Retina (tissue), 1 donor: Measurements from ENCODE around the gene FBN3.
"Not testable (repeated sequence)": the region's sequence is repeated elsewhere in the genome, so short reads cannot be mapped to it uniquely, and the experiment has no call there.

Experiments
- DNase-seq: peaks from one replicate; pipeline ENCODE4 v3.0.0-alpha.2; 2016

The FBN3 gene

DNA sequence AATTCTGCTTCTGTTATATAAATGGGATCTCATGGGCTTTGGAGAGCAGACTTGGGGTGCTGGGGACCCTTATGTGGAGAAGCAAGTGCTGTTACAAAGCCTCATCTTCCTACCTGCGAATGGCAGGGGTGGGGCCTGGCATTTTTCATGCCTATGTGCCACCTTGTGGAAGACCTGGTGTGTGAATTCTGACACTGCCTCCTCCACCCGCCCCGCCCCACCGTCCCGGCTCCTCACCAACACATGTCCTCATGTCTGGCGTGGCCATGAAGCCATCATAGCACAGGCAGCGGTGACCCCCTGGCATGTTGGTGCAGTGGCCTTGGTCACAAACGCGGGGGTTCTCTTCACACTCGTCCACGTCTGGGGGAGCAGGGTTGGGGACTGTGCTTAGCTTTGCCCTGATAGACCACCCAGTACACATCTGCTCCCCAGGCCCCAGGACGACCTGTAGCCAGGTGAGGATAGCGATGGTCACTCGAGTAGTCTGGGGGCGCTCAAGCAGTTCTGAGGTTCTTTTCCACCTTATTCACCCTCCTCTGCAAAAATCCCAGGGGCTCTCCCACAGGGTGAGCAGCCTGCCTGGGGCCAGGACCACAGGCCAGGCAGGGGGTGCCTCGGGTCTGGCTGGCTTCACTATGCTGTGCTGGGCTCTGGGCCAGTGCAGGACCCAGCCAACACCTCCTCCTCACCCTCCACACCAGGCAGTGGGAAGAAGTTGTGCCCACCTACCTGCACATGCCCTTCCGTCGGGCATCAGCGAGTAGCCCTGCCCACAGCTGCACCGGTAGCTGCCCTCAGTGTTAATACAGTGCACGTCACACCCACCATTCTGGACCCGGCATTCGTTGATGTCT, 32.7 kb downstream of the FBN3 start:
- no peak for DNase-seq

GRCh38 chr19:8115805-8116396, 33.5 kb downstream of the FBN3 start:
- no peak for DNase-seq

DNA sequence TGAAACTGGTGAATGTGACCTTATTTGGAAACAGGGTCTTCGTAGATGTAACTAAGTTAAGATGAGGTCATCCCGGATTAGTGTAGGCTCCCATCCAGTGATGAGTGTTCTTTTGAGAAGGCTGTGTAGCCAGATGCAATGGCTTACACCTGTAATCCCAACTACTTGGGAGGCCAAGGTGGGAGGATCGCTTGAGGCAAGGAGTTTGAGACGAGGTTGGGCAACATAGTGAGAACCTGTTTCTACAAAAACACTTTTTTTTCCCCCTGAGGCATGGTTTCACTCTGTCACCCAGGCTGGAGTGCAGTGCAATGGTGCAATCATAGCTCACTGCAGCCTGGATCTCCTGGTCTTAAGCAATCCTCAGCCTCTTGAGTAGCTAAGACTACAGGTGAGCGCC, 36.4 kb downstream of the FBN3 start:
- no peak for DNase-seq

DNA sequence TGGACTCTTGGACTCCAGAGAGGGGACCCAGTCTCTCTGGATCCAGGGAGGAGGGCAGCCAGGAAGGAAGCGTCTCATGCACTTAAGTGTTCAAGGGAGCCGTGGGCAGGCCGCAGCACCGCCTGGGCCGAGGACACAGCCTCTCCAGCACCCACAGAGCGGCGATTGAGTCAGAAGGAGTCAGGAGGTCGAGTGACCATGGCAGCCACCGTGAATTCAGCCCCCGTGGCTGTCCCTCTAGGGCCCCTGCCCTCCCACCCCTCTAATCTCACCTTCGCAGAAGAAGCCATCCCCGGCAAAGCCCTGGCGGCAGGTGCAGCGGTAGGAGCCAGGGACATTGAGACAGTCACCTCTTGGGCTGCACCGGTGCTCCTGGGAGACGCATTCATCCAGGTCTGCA, 38.0 kb downstream of the FBN3 start:
- no peak for DNase-seq

DNA sequence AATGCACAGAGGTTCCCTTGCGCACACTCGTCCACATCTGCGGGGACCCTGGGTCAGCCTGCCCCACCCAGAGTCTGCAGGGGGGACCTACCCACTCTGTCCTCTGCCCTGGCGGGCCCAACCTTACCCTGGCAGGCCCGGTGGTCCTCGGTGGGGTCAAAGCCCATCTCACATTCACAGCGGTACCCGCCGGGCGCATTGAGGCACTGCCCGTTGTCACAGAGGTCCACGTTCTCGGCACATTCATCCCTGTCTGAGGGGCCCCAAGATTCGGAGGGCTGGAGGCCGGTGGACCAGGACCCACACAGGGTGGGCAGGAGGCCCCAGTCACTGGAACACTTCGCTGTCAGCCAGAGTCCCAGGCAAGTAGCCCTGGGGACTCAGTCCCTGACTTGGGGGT, 38.5 kb downstream of the FBN3 start:
- DNase-seq: no peak

- no peak for DNase-seq
Observed at GRCh38 chr19:8109890-8110662, 39.3 kb downstream of the FBN3 start.

DNA sequence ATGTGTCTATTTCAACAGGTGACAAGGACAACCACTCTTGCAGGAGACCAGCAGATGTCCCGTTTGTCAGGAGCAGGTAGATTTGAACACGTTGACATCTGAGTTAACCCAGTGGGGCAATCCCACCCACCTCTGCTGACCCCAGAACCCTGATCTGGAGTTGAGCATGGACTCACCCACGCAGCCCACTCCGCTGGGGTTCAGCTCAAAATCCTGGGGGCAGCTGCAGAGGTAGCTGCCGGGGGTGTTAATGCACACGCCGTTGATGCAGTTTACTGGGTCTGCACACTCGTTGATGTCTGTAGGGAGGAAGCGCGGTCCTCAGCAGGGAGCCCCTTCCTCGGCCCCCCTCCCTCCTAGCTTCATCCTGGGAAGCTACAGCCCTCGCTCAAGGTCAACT, 39.9 kb downstream of the FBN3 start:
- DNase-seq: no peak

- DNase-seq: no peak
Observed at GRCh38 chr19:8108560-8109445, 40.6 kb downstream of the FBN3 start.

GRCh38 chr19:8107301-8107903, 42.0 kb downstream of the FBN3 start:
- no peak for DNase-seq

DNA sequence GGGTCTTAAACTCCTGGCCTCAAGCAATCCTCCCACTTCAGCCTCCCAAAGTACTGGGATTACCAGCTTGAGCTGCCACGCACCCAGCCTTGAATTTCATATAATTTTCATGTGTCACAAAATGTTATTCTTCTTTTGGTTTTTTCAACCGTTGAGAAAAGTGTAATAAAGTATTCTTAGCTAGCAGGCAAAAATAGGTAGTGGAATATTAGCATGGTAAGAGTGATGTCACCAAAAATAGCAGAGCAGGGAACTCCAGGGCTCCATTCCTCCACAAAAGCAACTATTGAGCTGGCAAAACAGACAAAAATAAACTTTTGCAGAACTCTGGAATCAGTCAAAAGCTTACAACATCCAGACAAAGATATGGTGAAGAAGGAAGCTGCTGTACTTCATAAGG, 43.9 kb downstream of the FBN3 start:
- no peak for DNase-seq

DNA sequence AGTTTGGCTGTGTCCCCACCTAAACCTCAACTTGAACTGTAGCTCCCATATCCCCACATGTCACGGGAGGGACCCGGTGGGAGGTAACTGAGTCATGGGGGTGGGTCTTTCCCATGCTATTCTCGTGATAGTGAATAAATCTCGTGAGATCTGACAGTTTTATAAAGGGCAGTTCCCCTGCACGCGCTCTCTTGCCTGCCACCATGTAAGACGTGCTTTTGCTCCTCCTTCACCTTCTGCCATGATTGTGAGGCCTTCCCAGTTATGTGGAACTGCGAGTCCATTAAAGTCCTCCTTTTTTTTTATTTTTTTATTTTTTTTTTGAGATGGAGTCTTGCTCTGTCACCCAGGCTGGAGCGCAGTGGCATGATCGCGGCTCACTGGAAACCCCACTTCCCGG, 47.5 kb downstream of the FBN3 start:
- DNase-seq: not testable (repeated sequence)

DNA sequence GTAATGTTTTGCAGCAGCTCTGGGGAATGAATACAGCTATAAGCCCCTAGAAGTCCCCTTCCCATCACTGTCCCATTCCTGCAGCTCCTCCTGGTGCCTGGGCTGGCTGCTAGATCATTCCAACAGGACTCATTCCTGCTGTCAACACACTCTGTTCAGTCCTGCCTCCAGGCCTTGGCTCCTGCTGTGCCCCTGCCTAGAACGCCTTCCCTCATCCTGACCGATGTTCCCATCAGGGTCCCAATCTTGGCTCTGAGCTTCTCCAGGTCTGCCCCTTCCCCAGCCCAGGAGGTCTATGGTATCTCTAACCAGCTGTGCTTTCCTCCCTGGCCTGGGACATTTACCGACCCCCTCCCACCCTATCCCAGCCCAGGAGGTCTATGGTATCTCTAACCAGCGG, 48.1 kb downstream of the FBN3 start:
- no peak for DNase-seq

- no peak for DNase-seq
Observed at GRCh38 chr19:8097681-8098567, 51.5 kb downstream of the FBN3 start.

- DNase-seq: no peak
Observed at GRCh38 chr19:8097198-8097597, 52.2 kb downstream of the FBN3 start.

DNA sequence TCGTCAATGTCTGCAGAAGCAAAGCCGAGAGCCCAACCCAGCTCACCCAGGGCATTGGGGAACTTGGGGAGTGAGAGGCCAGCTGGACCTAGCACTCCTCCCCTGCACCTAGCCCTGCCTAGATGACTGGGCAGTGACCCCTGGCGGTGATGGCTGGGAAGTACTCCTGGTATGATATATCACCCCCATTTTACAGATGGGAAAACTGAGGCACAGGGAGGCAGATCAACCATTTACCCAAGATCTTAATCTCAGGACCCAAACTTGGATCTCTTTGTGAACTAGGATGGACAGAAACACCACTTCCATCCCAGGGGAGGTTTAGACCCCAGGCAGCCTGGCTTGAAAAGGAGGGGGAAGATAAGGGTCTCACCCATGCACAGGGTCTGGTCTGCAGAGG, 53.3 kb downstream of the FBN3 start:
- no peak for DNase-seq

GRCh38 chr19:8095354-8095886, 54.0 kb downstream of the FBN3 start:
- DNase-seq: no peak

GRCh38 chr19:8094336-8094735, 55.1 kb downstream of the FBN3 start:
- no peak for DNase-seq

DNA sequence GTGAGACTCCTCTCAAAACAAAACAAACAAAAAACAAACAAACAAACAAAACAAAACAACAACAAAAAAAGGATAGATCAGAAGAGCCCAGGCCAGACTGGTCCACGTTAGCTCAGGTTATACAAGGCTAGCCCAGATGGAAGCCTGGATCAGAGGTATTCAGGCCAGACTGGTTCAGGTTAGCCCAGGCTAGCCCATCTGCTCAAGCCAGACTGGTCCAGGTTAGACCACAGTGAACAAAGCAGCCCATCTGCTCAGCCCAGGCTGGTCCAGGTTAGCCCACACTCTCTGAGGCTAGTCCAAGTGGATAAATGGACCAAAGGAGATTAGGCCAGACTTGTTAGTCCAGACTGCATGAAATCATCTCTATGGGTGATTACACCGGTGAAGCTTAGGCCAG, 55.7 kb downstream of the FBN3 start:
- no peak for DNase-seq

- no peak for DNase-seq
Observed at GRCh38 chr19:8090950-8091349, 58.4 kb downstream of the FBN3 start.

GRCh38 chr19:8089664-8090601, 59.5 kb downstream of the FBN3 start:
- no peak for DNase-seq
